ENCODE data around the gene RNF166.

The RNF166 gene

GRCh38 chr16:88723911-88724310 lies 17.7 kb upstream of the RNF166 start:
- DNase-seq (ENCODE audit: low spot score) = no peak

GRCh38 chr16:88723507-88723887 lies 17.3 kb upstream of the RNF166 start:
- DNase-seq (ENCODE audit: low spot score) = no peak

DNA sequence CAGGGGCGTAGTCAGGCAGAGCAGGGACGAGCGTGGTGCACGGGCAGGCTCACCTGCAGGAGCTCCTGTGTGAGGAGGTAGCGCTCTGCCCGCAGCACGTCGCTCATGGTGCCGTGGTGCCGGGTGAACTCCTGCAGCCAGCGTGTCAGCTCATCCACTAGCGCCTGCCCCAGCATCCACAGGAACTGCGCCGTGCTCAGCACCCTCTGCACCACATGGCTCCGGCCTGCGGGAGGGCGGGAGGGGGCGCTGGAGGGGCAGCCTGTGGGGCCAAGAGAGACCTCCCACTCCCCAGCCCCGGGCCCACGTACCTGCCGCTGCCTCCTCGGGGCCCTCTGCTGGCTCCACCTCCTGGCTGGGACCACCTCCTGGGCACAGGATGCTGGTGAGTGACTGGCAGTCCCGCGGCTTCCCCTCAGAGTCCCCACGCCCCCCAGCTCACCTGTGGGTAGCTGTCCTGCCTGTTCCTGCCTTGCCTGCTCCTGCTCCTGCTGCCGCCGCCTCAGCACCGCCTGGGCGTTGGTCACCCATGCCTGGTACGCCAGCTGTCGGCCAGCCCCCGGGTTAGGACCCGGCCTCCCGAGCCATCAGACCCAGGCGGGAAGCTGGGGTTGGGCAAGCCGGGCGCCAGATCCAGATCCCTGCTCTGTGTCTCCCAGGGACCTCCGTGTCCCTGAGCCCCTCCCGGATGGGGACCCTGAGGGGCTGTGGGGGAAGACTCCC lies 16.7 kb upstream of the RNF166 start:
- DNase-seq (ENCODE audit: low spot score) = no peak

GRCh38 chr16:88721815-88722755 lies 15.9 kb upstream of the RNF166 start:
- DNase-seq (ENCODE audit: low spot score) = no peak

DNA sequence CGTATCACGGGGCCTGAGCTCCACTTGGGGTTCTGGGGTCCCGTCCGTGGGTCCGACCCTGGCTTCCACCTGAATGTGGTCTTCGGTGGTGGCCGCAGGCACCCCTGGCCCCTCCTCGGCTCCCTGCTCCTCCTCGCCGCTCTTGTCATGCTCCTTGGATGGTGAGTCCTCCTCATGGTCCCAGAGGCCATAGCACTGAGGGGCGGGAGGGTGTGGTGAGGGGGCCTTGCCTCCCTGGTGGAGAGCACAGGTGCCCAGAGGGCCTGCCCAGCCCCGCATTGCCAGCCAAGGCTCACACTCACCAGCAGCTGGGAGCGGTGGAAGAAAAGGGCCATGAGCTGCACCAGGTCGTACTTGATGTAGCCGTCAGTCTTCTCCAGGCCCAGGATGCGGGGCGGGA lies 15.0 kb upstream of the RNF166 start:
- DNase-seq (ENCODE audit: low spot score) = no peak

DNA sequence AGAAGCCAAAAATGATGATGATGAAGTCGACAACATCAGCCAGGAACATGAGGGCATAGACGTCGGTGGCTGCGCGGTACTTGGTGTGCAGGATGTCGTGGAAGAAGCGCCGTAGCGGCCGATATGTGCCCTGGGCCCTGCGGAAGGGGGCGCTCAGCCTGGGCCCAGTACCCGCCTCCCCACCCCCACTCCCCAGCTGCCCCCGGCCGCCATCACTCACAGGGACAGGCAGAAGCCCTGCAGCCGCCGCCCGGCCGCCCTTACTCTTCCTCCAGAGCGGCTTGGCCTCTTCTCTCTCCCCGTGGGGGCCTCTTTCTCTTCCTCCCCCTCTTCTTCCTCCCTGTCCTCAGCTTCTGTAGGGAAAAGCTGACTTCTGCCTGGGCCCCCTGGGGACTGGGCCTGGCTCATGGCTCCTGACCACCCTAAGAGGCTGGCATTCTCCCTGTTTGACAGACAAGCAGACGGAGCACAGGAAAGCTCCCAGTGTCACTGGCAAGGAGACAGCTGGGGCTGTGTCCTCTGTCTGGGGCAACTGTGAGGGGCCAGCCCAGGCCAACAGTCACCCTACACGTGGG lies 14.3 kb upstream of the RNF166 start:
- DNase-seq (ENCODE audit: low spot score) = no peak

DNA sequence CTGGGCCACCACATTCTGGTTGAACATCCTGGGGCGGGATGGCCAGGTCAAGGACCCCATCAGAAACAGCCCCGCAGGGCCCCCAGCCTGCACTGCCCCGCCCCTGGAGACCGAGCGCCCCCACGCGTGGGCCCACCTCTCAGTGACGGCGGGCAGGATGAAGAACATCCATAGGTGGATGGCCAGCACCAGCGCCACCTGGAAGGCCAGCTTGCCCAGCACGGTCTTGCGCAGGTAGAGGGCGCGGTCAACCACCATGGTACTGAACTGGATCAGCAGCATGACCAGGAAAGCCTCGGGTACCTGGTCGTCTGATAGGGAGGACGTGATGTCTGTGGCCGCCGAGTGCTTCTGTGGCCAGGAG lies 13.7 kb upstream of the RNF166 start:
- DNase-seq (ENCODE audit: low spot score) = no peak

DNA sequence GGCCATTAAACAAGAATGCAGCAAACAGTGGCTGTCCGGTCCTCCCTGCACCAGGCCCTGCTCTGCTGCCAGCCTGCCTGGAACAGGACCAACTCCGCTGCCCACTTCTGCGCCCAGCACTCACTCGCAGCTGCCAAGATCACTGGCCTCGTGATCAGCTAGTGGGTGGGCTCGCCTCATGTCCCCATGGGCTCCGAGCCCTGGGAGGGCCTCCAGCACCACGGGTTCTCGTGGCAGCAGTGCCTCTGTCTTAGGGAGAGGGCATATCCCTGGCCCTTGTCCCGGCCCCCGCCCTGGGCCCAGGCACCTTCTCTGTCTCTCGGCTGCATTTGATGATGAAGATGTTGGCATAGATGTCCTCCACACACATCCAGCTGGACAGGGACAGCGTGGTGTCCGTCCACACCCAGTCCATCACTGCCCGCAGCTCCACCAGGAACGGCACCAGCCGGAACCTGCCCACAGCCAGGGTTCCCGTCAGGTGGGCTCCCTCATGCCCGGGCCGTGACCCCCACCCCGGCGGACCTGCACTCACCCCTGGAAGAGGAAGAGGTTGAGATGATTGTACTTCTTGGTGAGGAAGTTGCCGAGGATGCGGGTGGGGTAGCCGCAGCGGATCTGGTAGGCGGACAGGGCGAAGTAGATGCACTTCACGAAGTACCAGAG lies 13.2 kb upstream of the RNF166 start:
- DNase-seq (ENCODE audit: low spot score) = no peak

GRCh38 chr16:88718178-88718577 lies 12.0 kb upstream of the RNF166 start:
- no peak for DNase-seq (ENCODE audit: low spot score)

GRCh38 chr16:88716601-88717001 lies 10.4 kb upstream of the RNF166 start:
- no peak for DNase-seq (ENCODE audit: low spot score)

DNA sequence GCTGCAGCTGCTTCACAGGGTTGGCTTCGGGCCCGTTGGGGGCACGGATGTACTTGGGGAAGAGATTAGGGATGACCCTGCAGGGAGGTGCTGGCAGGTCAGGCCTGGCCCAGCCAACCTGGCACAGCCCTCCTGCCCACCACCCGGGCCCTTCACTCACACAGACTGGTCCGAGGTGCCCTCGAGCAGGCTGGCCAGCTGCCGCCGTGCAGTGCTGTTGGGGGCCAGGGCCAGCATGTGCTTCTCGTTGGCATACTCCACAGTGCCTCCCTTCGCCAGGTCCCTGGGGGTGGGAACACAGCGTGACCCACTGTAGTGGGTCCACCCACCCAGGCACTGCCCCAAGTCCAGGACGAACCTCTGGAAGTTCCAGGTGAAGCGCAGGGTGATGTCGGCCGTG lies 10.0 kb upstream of the RNF166 start:
- DNase-seq (ENCODE audit: low spot score) = no peak

DNA sequence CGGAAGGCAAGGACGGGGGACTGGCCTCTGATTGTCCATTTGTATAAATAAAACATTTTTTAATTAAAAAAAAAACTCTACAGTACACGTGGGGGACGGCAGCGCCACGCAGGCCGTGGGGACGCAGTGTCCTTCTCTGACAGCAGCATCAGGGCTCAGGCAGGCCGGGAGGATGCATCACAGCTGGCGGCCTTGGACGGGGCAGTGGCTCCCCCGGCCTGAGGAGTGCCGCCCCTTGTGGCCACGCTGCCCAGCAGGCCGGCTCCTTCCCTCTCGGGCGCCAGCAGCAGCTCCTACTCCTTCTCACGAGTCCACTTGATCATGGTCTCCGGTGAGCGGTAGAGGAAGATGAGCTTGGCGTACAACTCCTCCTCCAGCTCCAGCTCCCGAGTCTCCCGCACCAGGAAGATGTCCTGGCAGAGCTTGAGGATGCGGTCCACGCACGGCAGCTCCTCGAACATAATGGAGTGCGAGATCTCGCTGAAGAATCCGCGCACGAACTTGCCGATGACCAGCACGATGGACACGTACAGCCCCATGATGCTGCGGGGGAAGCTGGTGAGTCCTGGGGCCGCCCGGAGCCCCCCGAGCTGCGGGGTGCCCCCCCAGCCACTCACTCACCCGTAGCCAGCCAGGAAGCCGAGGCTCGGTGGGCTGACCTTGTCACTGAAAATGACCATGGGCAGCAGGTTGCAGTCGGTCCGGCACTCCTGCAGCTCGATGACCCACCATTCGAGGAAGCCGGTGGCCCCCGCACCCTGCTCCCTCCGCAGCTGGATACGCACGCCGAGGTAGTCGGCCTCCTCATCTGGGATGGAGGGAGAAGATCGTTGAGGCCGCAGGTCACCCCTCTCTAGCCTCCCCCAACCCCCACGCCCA lies 9.3 kb upstream of the RNF166 start:
- no peak for DNase-seq (ENCODE audit: low spot score)

GRCh38 chr16:88714420-88715302 lies 8.5 kb upstream of the RNF166 start:
- no peak for DNase-seq (ENCODE audit: low spot score)

- no peak for DNase-seq (ENCODE audit: low spot score)
Measured at GRCh38 chr16:88713568-88714419, 7.6 kb upstream of the RNF166 start.

DNA sequence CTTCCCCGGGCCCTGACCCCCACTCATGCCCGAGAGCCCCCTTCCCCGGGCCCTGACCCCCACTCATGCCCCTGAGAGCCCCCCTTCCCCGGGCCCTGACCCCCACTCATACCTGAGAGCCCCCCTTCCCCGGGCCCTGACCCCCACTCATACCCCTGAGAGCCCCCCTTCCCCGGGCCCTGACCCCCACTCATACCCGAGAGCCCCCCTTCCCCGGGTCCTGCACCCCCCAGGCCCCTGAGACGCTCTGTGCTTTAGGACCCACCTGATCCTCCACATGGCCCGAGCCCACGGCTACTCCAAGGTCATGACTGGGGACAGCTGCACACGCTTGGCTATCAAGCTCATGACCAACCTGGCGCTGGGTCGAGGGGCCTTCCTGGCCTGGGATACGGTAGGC lies 6.8 kb upstream of the RNF166 start:
- no peak for DNase-seq (ENCODE audit: low spot score)

GRCh38 chr16:88712362-88712979 lies 6.3 kb upstream of the RNF166 start:
- no peak for DNase-seq (ENCODE audit: low spot score)

DNA sequence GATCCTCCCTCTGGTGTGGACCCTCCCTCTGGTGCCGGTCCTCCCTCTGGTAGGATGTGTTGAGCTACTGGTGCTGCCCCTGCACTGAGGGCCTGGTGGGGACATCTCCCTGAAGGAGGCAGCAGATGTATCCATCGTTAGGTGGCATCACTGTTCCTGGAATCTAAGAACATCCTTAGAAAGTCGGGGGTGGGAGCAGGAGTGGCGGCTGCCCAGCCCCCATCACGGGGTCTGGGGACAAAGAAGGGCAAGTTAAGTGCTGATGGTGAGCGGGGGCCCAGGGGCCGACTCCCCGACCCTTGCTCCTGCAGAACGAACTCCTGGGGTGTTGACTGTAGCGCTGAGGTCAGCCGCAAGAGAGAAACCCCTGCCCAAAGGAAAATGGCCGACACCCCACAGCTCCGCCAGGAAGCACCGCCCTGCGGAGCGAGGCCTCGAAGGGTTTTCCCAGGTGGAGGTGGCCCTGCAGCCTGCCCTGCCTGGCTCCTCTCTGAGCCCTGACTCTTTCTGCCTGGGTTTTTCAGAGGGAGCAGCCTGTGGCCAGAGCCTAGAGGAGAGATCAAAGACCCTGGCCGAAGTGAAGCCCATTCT lies 5.6 kb upstream of the RNF166 start:
- DNase-seq (ENCODE audit: low spot score) = no peak

DNA sequence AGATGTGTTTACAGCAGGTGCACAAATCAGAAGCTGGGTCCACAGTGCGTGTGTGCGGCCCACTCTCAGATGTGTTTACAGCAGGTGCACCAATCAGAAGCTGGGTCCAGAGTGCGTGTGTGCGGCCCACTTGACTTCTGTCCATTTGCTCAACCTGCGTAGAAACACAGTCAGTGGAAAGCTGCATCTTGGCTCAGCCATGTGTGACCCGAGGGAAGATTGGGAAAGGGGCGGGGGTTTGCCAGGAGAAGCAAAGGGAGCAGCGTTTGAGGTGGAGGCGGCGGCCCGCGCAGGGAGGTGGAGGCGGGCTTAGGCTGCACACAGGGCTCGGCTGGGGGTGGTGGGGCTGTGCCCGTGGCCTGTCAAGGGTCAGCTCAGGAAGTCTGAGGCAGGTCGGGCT lies 4.3 kb upstream of the RNF166 start:
- DNase-seq (ENCODE audit: low spot score) = no peak

Measured in activated CD4-positive, alpha-beta T cell treated with anti-CD3 and anti-CD28 coated beads, Interleukin-2, Interleukin-4, amounts not matched to agents 100 ng/mL and 50 ng/mL, durations not matched to agents 16 hours and 8 hours (primary cell).